SK-N-SH treated with all-trans-retinoic acid at 6 μM for 48 hours (cell line): ENCODE measurements around the gene MIB2.
A peak's percentile ranks its signal among the peaks of the same experiment; 100 is the strongest.

ENCODE experiments used
- GLIS3 ChIP-seq: fragments of 250-450 bp; sonication (Bioruptor Pico); IDR thresholded peaks from 2 replicates; pipeline ENCODE4 v1.5.0; 2020; ENCODE audit warnings: mild to moderate bottlenecking, moderate library complexity
- OSR1 ChIP-seq: fragments of 250-450 bp; sonication (Bioruptor Pico); IDR thresholded peaks from 2 replicates; pipeline ENCODE4 v1.8.0; 2022; ENCODE audit warnings: moderate library complexity, mild to moderate bottlenecking, inconsistent platforms
- PPARA ChIP-seq: fragments of 250-450 bp; sonication (Bioruptor Pico); IDR thresholded peaks from 2 replicates; pipeline ENCODE4 v1.5.0; 2020; ENCODE audit warnings: mild to moderate bottlenecking, borderline replicate concordance
- RARB ChIP-seq: fragments of 250-450 bp; sonication (Bioruptor Pico); IDR thresholded peaks from 2 replicates; pipeline ENCODE4 v1.8.0; 2021; ENCODE audit warnings: mild to moderate bottlenecking, moderate library complexity
- ZFP30 ChIP-seq: fragments of 450-650 bp; formaldehyde crosslinking; IDR thresholded peaks from 2 replicates; pipeline ENCODE4 v1.5.0; 2022; ENCODE audit warnings: mild to moderate bottlenecking, moderate library complexity
- TF ChIP-seq, protein P1 (sequence below): fragments of 250-450 bp; sonication (Bioruptor Pico); IDR thresholded peaks from 2 replicates; pipeline ENCODE4 v1.5.0; 2020; ENCODE audit warnings: mild to moderate bottlenecking, moderate library complexity
- TF ChIP-seq, protein P2 (sequence below): fragments of 250-450 bp; sonication (Bioruptor Pico); IDR thresholded peaks from 2 replicates; pipeline ENCODE4 v1.8.0; 2021; ENCODE audit warnings: low read depth, mild to moderate bottlenecking, moderate library complexity, borderline replicate concordance
- TF ChIP-seq, protein P3 (sequence below): fragments of 250-450 bp; sonication (Bioruptor Pico); IDR thresholded peaks from 2 replicates; pipeline ENCODE4 v1.5.1; 2021; ENCODE audit warnings: mild to moderate bottlenecking, moderate library complexity
- TF ChIP-seq, protein P4 (sequence below): fragments of 250-450 bp; sonication (Bioruptor Pico); IDR thresholded peaks from 2 replicates; pipeline ENCODE4 v1.8.0; 2020; ENCODE audit warnings: mild to moderate bottlenecking, moderate library complexity, borderline replicate concordance

DNA sequence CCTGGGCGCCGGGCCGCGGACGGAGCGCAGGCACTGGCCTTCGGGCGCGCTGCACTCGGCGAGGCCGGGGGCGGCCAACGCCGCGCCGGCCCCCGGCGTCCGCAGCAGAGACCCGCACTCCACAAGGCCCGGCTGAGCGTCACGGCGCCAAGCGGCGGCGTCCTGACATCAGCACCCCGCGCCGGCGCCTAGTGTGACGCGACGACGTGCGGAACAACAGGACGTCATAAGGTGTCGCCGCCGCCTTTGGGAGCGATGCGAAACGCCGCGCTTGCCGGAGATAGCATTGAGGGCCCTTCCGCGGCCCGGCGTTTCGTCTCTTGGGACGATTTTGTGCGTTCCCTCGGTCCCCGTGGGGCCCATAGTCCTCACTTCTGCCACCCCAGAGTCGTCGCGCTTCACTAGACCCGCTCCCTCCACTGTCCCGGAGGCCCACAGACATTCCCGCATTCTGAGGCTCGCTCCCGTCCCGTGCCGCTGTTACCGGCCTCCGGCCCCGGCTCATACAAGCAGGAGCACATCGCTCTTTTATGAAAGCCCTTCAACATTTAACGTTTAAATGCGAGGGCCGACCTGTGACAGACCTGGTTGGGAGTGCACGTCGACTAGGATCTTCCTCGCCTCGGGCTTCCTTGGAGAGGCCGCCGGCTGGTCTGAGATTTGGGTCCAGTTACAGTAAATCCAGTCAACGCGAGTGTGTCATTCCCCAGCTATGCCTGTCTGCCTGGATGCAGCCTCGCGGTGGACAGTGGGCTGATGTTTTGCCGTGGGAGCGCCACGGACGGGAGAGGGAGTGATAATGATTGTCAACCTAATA, 40.4 kb upstream of the MIB2 start, which contains the start of gene SSU72:
- no peak for TF ChIP-seq RARB (CRISPR knock-in tag)
- no peak for TF ChIP-seq ZFP30 (CRISPR knock-in tag)
- TF ChIP-seq, protein P1, sequence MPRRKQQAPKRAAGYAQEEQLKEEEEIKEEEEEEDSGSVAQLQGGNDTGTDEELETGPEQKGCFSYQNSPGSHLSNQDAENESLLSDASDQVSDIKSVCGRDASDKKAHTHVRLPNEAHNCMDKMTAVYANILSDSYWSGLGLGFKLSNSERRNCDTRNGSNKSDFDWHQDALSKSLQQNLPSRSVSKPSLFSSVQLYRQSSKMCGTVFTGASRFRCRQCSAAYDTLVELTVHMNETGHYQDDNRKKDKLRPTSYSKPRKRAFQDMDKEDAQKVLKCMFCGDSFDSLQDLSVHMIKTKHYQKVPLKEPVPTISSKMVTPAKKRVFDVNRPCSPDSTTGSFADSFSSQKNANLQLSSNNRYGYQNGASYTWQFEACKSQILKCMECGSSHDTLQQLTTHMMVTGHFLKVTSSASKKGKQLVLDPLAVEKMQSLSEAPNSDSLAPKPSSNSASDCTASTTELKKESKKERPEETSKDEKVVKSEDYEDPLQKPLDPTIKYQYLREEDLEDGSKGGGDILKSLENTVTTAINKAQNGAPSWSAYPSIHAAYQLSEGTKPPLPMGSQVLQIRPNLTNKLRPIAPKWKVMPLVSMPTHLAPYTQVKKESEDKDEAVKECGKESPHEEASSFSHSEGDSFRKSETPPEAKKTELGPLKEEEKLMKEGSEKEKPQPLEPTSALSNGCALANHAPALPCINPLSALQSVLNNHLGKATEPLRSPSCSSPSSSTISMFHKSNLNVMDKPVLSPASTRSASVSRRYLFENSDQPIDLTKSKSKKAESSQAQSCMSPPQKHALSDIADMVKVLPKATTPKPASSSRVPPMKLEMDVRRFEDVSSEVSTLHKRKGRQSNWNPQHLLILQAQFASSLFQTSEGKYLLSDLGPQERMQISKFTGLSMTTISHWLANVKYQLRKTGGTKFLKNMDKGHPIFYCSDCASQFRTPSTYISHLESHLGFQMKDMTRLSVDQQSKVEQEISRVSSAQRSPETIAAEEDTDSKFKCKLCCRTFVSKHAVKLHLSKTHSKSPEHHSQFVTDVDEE, result 0 out of 2 replicates have a peak, but pooled peaks have one; percentile 13
- no peak for TF ChIP-seq PPARA (CRISPR knock-in tag)
- TF ChIP-seq, protein P2, sequence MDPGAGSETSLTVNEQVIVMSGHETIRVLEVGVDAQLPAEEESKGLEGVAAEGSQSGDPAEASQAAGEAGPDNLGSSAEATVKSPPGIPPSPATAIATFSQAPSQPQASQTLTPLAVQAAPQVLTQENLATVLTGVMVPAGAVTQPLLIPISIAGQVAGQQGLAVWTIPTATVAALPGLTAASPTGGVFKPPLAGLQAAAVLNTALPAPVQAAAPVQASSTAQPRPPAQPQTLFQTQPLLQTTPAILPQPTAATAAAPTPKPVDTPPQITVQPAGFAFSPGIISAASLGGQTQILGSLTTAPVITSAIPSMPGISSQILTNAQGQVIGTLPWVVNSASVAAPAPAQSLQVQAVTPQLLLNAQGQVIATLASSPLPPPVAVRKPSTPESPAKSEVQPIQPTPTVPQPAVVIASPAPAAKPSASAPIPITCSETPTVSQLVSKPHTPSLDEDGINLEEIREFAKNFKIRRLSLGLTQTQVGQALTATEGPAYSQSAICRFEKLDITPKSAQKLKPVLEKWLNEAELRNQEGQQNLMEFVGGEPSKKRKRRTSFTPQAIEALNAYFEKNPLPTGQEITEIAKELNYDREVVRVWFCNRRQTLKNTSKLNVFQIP (CRISPR knock-in tag), result no peak
- TF ChIP-seq GLIS3 (CRISPR knock-in tag), result no peak
- TF ChIP-seq OSR1 (CRISPR knock-in tag), result no peak
- TF ChIP-seq, protein P3, sequence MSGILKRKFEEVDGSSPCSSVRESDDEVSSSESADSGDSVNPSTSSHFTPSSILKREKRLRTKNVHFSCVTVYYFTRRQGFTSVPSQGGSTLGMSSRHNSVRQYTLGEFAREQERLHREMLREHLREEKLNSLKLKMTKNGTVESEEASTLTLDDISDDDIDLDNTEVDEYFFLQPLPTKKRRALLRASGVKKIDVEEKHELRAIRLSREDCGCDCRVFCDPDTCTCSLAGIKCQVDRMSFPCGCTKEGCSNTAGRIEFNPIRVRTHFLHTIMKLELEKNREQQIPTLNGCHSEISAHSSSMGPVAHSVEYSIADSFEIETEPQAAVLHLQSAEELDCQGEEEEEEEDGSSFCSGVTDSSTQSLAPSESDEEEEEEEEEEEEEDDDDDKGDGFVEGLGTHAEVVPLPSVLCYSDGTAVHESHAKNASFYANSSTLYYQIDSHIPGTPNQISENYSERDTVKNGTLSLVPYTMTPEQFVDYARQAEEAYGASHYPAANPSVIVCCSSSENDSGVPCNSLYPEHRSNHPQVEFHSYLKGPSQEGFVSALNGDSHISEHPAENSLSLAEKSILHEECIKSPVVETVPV (CRISPR knock-in tag), result no peak
- TF ChIP-seq, protein P4, sequence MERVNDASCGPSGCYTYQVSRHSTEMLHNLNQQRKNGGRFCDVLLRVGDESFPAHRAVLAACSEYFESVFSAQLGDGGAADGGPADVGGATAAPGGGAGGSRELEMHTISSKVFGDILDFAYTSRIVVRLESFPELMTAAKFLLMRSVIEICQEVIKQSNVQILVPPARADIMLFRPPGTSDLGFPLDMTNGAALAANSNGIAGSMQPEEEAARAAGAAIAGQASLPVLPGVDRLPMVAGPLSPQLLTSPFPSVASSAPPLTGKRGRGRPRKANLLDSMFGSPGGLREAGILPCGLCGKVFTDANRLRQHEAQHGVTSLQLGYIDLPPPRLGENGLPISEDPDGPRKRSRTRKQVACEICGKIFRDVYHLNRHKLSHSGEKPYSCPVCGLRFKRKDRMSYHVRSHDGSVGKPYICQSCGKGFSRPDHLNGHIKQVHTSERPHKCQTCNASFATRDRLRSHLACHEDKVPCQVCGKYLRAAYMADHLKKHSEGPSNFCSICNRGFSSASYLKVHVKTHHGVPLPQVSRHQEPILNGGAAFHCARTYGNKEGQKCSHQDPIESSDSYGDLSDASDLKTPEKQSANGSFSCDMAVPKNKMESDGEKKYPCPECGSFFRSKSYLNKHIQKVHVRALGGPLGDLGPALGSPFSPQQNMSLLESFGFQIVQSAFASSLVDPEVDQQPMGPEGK (CRISPR knock-in tag), result no peak
